Peyer's patch (tissue), 4 donors: ENCODE results near the gene MAML3.

Source experiments
- CTCF ChIP-seq, 6 experiments: fragments of 450-650 bp in 4 of 6; fragments of 200-600 bp in 2 of 6; sonication (generic) in 1 of 6; IDR thresholded peaks; one replicate each; pipeline ENCODE4 v1.5.1; 2017 to 2019; ENCODE audit warnings: antibody characterized with exemption in 6 of 6, mild to moderate bottlenecking in 3 of 6, moderate library complexity in 1 of 6
- POLR2A ChIP-seq, 2 donors: fragments of 450-650 bp; IDR thresholded peaks; one replicate each; pipeline ENCODE4 v1.5.1; 2017; ENCODE audit warnings: antibody characterized with exemption in 2 of 2, mild to moderate bottlenecking in 2 of 2, moderate library complexity in 2 of 2

DNA sequence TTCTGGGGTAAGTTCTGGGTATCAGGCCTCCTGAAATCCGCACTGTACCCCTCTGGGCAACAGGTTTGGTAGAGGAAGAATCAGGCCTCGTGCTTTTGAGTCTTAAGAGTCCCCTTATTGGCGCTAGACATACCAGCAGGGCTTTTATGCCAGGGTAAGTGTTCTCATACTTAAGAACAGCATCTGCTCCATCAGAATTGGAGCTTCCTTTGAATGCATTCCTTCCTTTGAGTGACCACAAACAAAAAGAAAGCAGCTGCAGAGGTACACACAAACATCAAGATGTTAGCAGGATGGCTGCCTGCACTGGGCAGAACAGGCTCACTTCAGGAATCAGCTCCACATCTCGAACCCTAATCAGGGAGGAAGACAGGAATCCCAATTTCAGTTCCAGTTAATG, 331.6 kb downstream of the MAML3 start:
- TF ChIP-seq CTCF (IDR thresholded peaks at IDR 0.05) (no peak), POLR2A (IDR thresholded peaks at IDR 0.05) (no peak)
